Effector CD4-positive, alpha-beta T cell (primary cell): ENCODE results near the gene GINS3.

Source experiments
- DNase-seq: peaks from one replicate; pipeline ENCODE4 v3.0.0-alpha.2; 2020

Gene GINS3

DNA sequence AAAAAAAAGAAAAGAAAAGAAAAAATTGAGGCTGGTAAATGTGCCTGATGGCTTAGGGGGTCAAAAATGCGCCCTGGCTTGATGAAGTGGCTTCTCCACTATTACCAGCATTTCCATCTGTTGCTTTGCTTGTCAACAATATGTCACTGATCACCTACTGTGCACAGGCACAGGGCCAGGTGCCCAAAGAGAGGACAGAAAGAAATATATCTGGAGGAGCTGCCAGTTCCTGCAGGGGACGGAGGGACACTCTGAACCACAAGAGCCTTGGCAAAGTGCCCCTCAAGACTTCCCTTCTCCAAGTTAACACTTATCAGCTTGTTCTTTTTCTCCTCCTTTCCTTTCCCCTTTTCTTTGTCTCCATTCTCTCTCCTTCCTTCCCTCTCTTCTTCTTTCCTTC lies 34.7 kb downstream of the GINS3 start:
- no peak for DNase-seq

DNA sequence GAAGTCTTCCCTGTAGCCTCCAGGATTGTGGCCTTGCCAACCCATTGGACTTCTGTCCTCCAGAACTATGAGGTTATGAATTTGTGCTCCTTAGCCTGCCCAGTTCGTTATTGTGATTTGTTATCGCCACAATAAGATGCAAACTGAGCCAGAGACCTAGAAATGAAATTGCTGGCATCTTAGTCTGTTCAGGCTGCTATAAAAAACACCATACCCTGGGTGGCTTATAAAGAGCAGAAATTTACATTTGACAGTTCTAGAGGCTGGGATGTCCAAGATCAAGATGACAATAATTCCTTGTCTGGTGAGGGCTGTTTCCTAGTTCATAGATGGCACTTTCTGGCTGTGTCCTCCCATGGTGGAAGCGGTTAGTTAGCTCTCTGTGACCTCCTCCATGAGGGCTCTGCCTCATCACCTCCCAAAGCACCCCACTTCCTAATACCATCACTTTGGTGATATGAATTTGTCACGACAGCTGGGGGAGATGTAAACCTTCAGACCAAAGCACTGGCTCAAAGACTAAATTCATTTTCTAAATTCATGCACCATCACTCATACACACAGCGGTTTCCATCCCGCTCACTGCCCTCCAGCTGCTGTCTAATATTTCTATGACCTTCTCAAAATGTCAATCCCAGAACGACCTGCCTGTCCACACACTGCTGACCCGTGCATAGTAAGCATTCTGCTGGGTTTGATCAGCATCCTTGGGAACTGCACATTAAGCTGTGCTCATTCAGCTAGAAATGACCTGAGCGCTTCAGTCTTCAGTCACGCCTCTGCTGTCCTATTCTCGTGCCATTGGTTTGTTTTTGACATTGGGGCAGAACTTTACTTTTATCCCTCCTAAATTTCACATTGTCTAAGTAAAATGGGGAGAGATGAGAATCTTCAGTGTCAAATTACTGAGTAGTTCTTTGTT lies 36.6 kb downstream of the GINS3 start:
- no peak for DNase-seq

DNA sequence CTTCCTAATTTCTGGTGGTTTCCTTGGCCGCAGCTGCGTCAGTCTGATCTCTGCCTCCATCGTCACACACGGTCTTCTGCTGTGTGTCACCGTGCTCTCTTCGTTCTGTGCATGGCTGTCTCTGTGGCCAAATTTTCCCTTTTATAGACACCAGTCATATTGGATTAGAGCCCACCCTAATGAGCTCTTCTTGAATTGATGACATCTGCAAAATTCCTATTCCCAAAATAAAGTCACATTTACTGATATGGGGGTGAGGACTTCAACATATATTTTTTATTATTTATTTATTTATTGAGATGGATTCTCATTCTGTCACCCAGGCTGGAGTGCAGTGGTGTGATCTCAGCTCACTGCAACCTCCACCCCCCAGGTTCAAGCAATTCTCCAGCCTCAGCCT lies 38.4 kb downstream of the GINS3 start:
- no peak for DNase-seq

DNA sequence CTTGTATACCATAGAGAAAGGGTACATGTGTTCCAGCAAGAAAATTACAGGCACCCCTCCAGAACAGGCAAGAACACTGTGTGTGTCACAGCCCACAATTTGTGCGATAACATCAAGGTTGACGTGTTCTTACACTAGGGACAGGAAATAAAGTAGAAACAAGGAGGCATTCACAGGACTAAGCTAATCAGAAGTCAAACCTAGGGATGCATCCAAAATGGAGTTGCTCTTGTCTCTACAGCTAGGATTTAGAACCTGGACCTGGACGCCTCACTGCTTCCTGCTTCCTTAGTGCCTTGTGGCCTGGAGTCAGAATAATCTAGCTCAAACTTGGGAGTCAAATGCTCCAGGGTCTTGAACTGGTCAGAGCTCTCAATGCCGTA lies 41.3 kb downstream of the GINS3 start:
- DNase-seq: no peak

DNA sequence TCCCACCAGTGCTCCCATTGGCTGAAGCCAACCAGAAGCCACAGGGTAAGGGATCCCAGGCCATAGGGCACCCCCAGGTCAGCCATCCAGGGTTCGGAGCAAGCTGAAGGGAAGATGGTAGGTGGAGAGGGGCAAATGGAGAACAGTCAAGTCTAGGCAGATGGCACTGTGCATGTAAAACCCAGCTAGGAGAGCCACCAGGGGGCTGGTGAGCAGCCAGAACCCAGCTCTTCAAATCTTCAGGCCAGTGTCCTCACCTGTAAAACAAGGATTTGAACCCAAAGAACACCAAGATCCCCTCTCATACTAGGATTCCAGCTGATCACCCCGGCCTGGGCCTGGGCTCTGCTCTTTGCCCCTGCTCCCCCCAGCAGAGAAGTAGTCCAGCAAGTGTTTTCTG lies 43.5 kb downstream of the GINS3 start:
- no peak for DNase-seq

DNA sequence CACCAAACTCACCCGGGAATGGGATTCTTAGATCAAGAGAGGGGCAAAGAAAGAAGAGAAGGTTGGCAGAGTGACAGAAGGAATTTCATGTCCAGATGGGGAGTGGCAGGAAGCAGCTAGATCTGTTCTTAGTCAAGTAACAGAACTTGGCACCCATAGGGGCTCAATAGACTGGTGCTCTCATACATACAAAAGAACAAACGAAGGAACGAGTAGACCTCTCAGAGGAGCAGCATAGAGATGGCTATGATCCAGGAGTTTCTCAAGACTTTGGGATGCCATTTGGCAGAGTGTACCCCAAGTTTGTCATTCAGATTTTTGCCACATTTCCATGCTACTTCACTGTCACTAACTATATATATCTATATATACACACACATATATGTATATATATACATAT lies 47.9 kb downstream of the GINS3 start:
- DNase-seq: no peak

DNA sequence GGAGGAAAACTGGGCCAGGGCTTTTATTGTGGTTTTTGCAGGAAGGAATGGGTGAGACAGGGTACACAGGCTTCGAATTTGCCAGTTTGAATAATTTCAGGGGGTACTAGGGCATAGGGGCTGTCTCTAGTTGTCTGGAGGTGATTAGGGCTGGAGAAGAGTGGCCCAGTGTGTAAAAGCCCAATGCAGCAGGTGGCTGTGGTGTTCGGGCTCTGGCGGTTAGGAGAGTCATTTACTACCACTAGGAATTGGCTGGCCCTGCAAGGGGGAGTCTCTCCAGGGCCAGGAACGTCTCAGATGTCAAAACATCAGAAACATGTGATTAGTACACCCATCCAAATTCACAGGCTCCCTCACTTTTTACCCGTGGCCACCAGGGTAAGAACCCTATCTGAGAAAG lies 50.3 kb downstream of the GINS3 start:
- DNase-seq: no peak

DNA sequence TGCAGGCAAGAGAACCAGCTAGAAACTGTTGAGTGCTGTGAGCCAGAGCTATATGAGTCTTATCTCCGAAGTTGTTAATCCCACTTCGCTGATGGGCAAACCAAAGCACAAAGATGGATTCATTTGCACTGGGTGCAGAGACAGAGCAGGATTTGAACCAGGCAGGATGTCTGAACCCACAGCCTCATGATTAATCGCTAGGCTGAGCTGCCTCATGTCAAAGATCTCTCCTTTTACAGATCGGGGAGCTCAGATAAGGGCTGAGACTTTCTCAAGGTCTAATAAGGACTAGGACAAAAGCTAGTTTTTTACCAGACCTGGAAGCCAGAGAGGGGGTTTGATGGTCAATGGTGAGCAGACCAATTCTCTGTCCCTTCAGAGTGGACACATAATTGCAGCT lies 51.5 kb downstream of the GINS3 start:
- no peak for DNase-seq

DNA sequence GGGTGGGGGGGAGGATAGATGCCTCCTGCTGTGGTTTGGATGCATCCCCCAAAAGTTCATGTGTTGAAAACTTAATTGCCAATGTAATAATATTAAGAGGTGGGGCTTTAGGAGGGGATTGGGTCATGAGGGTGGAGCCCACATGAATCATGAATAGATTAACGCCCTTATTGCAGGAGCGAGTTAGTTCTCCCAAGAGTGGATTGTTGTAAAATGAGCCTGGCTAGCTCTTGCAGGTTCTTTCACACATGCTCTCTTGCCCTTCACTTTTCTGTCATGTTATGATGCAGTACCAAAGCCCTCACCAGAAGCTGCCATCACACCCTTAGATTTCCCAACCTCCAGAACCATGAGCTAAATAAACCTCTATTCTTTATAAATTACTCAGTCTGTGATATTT lies 52.0 kb downstream of the GINS3 start:
- DNase-seq: no peak

DNA sequence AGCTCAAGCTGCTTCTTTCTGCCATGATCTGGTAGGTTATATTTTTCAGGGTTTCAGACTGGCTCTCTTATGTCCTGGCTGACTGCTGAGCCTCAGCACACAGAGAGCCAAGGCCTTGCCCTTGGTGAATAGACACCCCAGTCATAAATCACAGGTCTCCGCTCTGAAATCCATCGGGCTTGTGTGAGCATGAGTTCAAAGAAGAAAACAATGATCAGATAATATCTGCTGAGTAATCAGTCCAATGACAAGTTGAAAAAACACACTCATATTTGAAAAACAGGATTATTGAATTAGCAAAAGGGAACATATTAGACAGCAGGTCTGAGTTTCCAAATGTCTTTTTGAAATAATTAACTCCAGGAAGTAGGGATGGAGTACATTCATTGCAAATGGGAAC lies 56.6 kb downstream of the GINS3 start:
- no peak for DNase-seq

DNA sequence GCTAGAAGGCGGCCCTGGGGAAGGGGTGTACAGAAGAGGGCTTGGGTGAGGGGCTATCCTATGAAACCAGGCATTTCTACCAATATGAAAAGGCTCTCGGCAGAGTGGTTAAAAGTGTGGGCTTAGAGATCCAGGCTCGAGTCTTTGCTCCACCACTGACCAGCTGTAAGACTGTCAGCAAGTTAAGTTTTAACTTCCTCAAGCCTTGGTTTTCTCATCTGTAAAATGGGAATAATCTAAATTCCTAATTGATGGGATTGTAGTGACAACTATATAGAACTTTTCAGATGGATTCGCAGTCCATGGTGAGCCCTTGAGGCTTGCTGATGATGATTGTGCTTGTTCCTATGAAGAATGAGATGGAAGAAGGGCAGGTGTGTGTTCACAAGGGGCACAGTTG lies 57.0 kb downstream of the GINS3 start:
- DNase-seq: no peak

DNA sequence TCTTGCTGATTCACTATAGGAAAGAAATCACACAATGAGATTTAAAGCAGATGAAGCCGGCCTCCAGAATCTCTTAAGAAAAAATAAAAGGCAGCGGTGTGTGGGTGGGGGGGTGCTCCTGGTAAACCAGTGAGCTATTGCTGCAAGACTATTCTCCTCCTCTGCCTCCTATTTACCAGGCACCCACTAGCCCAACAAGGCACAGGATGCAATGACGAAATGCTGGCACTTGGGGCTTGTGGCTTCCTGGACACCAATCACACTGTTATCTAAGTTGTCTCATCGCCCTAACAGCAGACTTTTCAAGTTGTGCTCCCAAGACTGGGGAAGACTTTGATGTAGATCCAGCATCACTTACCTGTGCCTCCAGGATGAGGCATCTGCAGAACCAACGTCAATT lies 57.5 kb downstream of the GINS3 start:
- DNase-seq: no peak

DNA sequence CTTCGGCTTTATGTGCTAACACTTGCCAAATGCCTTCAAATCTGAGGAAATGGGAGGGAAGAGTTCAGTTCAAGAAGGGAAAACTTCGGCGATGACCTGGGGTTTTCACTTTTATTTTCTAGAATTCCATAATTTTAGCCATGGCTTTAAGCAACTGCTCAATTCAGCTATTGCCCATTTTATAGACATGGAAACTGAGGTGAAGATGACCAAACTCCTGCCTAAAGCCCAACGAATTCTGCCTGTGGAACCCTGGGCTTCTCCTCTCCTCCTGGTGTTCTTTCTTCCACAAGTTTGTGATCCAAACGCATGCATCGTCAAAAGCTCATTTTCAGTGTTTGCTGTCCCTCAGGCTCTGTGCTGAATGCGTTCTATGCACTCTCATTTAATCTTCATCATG lies 58.3 kb downstream of the GINS3 start:
- no peak for DNase-seq

DNA sequence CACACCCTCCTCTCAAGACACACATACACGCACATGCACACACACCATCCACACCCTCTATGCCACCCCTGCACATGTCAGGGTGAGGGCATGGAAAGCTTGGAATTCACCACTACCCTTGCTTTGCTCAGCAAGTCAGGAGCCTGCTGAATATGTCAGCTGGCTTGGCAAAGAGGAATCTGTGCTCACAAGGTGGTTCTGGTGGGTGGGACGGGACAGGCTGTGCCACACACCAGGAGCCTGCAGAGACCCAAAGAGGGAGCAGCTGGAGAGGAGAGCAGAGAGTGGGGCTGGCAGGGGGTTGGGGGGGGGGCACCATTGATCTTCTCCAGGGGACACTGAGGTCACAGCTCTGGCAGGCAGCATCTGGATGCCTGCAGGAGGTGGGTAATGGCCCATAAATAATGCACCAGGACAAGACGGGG lies 59.0 kb downstream of the GINS3 start:
- DNase-seq: no peak

DNA sequence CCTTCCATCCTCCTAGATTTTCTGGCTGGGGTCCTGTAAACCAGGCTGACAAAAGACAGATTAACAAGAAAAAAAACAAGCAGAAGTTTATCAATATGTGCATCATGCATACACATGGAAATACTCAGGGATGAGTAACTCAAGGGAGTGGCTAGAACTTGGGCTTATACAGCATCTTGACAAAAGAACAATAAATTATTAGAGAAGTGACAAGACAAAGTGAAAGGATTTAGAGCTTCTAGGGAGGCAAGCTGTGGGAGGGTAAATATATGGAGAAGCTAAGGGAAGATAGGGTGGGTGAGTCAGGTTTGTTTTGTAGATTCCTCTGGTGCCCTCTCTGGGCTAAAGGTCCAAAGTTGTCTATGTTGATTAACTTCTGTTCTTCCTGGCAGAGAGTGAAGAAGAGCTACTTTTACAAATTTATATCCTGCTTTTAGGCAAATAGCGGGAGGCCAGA lies 59.7 kb downstream of the GINS3 start:
- DNase-seq: no peak

DNA sequence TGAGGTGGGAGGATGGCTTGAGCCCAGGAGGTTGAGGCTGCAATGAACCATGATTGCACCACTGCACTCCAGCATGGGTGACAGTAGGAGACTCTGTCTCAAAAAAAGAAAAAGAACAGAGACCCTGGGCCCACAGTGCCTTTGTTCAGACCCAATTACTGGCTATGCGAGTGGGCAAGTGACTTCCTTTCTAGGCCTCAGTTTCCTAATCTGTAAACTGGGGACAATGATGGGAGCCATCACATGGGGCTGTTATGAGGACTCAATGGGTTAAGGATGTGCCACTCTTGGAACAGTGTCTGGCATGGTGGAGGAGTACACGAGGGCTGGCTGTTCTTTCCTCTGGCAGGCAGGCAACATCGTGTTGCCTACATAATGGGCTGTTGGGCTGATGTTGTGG lies 60.4 kb downstream of the GINS3 start:
- no peak for DNase-seq

DNA sequence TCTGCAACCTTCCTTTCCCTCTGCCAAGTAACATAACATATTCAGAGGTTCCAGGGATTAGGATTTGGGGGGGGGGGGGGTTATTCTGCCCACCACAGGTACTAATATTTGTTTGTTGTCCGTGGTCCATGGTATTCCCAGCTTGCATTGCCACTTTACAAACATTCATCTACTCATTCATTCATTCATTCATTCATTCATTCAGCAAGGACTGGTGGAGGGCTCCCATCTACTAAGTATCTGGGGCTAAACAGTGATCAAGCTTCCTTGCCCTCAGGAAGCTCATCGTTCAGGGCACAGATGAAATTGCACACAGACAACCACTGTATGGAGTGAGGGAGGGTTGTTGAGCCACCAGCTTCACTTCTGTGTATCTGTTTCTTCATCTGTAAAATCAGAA lies 61.9 kb downstream of the GINS3 start:
- DNase-seq: no peak

DNA sequence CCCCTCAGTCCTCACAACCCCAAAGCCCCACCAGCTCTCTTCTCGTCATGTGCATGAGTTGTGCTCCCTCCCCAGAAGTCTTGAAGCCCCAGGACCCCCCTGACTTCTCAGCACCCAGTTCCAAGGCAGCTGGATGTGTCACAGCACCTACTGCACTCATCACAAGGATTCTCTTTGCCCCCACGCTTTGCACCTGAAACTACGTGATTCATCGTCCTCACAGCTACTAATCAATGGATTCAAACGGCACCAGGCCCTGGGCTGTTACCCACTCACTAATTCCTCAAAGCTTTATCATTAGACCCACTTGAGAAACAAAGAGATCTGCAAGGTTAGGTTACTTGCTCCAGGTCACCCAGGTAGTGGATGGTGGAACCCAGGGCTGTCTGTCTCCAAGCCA lies 62.6 kb downstream of the GINS3 start:
- DNase-seq: no peak
